GM18909 (cell line): Measurements from ENCODE around the gene SLC25A21.

Source experiments
- ATAC-seq: cut with Tn5 transposase; IDR thresholded peaks from one replicate; pipeline ENCODE4 v1.9.1; 2021; ENCODE audit warnings: mild to moderate bottlenecking; ENCODE audit not compliant: unreplicated experiment, poor library complexity

Gene SLC25A21

GRCh38 chr14:36810209-36810608 lies 362.2 kb downstream of the SLC25A21 start:
- ATAC-seq, result no peak

DNA sequence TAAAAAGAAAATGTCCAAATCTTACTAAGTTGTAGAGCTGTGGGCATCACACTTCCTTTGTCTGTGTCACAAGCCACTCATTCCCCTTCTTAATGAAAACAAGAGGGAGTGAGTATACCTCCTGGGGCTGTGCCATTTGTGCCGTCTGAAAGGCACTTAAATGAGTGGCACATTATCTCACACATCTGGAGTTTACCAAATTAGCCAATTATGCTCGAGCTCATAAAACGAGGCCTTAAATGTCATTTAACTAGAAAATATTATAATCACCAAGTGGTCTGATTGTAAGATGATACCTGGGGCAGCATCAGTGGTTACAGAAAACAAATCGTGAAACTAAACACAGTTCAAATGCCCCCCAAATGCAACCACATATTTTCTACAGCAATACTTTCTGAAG lies 364.7 kb downstream of the SLC25A21 start:
- ATAC-seq, result no peak

DNA sequence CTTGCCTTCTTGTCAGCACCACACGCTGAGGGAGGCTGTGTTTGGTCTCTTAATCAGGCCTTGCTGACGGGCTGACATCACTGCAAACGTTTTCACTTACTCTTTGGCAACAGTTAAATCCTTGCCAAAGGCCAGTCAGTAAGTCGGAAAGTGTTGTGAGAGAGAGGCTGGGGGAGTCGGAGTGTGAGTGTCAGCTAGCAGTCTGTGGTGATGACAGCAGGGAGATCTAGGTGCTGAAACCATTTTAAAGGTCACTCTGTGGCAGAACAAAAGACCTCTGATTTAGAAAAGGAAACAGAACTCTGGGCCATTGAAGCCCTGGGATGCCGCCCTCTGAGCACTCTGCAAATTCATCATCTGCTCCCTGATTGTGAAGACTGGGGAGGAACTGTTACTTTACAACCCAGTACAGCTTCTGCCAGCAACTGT lies 367.3 kb downstream of the SLC25A21 start:
- ATAC-seq, result no peak

- ATAC-seq, result no peak
These were observed 374.8 kb downstream of the SLC25A21 start for GRCh38 chr14:36797634-36798033.

- no peak for ATAC-seq
These were observed 381.0 kb downstream of the SLC25A21 start for GRCh38 chr14:36791402-36791801.

GRCh38 chr14:36785511-36785910 lies 386.9 kb downstream of the SLC25A21 start:
- no peak for ATAC-seq

GRCh38 chr14:36784541-36784940 lies 387.9 kb downstream of the SLC25A21 start:
- ATAC-seq, result no peak

GRCh38 chr14:36781897-36782296 lies 390.5 kb downstream of the SLC25A21 start:
- no peak for ATAC-seq

DNA sequence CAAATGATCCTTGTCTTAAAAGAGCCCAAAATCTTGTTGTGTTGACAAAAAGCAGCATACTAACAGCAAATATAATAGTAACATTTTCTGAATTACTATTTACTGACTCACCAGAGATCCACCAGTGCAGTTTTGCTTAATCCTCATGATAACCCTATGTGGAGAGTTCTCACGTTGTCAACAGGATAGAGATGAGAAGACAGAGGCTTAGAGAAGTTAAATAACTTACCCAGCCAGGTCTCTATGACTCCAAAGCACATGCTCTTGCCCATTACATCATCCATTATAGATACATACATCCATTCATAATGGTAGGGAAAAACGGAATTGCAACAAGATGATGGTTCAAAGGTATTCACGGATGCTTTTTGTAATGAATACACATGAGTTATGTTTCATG lies 398.8 kb downstream of the SLC25A21 start:
- ATAC-seq, result no peak

DNA sequence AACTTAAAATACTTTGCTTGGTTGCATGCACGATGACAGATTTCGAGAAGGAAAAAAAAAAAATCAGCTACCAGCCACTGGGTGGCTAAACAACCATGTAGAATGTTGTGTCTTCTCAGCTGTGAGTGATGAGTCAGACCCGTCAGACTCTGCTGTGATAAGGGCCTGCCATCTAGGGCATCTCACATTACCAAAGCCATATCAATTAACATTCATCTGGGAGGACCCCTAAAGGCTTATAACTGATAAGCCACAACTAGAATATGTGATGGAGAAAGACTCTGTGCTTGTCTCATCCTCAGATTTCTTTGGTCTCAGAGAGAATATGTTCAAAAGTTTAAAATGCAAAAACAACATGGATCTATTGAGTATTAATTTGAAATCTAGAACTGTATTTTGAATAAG lies 399.3 kb downstream of the SLC25A21 start:
- ATAC-seq, result no peak

GRCh38 chr14:36771028-36771640 lies 401.3 kb downstream of the SLC25A21 start:
- ATAC-seq, result no peak

DNA sequence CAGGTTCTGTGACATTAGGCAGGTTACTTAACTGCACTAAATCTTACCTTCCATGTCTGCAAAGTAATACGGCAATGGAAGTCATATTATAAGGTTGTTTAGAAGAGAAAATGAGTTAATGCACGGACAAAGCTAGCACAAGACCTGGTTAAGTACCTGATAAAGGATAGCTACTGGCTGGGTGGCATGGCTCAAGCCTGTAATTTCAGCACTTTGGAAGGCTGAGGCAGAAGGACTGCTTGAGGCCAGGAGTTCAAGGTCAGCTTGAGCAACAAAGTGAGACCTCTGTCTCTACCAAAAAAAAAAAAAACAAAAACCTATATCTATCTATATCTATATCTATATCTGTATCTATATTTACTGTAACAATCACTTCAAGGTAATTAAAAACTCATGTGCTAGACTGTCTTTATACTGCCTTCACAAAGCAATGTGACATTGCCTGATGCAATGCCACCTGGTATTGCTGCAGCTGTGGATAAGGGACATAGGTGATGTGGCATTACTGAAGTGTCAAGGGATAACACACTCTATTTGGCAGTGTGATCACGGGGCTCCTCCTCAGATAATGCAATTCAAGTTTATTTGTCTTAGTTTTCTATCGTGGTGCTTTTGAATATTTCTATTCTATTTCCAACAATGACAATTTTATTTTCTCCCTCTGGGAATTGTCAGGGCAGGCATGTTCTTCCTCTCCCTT lies 403.6 kb downstream of the SLC25A21 start:
- ATAC-seq, result no peak

DNA sequence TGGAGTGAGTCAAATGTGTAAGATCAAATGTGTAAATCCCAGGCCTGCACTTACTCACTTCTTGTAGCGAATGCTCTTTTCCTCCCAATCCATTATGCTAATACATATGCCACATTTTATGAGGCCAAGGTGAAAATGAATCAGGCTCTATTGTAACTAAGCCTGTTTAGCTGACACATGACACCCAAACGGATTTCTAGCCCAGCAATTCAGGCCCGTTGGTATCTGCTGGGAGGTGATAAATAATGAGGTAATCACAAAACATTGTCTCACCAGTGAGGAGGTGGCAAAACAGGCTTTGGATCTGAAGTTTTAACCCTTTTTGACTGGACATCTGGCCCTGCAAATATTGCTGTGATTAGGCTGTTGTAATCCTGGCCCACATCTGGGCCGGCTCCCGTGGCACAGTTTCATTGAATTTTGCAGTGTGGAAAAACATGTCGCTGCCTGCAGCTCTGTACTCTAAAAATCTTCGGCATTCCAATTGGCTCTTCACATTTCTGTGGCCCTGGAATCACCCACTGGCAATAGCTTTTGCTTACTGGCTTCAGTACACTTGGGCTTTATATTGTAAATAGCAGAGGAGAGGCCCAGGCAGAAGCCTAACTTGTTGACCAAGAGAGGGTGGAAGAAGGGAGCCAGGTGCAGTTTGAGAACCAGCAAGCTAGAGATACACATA lies 404.7 kb downstream of the SLC25A21 start:
- no peak for ATAC-seq

DNA sequence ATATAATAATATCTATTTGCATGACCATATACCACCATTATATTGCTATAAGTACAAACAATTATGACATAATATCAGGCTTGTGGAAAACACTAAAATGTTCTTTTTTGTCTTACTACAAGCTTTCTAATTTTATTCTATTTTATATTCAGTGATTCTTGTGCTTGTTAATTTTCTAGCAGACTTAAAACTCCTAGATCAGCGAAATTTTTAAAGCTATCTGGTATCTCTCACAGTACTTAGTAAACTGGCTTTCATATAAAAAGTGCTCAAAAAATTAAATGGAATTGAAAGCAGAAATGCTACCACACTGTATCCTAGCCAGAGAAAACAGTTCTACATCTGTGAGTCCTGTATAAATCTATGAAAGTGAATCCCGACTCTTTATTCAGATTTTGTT lies 405.4 kb downstream of the SLC25A21 start:
- ATAC-seq, result no peak

- no peak for ATAC-seq
These were observed 414.4 kb downstream of the SLC25A21 start for GRCh38 chr14:36757734-36758601.

DNA sequence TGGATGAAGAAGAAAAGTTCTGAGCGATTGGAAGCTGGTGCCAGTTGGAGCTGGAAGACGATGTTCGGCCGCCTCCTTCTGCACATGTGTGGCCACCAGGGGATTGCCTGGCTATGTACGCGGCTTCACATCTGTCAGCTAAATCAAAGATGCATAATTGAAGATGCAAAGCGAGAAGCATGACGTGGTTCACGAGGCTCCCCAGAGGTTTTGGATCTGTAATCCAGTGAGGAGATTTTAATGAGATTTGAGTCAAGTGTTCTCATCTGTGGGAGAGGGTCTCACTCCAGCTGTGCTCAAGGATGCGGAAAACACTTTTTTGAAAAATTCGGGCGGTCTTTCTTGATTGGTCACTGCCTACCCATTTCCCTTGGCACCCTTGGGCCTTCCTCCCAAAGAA lies 416.2 kb downstream of the SLC25A21 start:
- ATAC-seq, result no peak

DNA sequence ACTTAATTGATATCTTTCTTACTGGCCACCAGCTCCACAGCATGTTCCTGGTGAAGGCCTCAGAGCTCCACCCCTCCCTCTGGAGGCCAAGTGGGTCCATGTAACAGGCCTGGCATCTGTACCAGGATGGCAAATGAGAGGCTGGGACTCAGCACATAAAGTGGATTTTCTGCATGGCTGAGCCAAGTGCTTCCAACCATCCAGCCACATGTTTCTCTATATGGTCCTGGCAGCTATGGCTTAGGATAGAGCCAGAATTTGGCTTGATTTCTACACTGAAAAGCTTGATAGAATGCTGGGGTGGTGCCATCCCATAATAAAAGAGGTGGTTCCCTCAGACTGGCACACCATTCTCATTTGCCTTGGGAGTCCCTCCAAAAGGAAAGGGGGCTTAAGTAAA lies 416.6 kb downstream of the SLC25A21 start:
- no peak for ATAC-seq

- no peak for ATAC-seq
These were observed 420.5 kb downstream of the SLC25A21 start for GRCh38 chr14:36751920-36752319.

DNA sequence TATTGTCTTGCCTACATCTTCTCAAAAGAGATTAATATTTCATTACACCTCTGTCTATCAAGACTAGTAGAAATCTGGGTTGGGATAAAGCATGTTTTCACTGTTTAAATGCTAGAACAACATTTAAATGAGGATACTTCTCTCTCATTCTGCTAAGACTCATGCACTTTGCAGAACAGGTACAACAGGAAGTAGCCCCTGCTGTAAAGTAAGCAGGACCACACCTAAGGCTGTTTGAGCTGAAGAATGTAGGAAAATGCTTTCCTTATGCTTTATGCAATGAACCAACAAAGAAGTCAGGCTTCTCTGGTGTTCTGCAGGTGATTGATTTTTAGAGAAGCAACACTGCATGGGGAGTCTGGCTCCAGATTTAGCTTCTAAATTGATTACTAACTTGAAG lies 421.3 kb downstream of the SLC25A21 start:
- ATAC-seq, result no peak

DNA sequence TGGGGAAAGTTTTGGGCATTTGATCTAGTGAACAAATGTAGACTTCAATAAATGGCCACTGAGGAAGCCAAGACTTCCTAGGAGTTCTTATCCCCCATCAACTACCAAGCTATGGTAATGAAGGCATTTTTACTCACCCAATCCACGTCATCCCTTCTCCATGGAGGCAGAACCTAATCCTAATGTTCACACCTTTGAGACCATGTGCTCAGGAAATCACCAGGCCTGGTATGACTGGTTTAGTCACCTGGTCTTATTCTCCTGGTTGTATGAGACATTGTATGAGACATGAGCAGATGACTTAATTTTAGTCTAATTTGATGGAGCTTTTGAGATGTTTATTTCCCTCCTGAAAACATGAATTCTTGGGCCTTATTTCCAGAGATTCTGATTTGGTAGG lies 422.2 kb downstream of the SLC25A21 start:
- no peak for ATAC-seq
